NT2/D1 (cell line): ENCODE data around the gene CXCR6.

Experiments used
- DNase-seq: peaks from one replicate; pipeline ENCODE4 v3.0.0-alpha.2; 2011; ENCODE audit warnings: low read depth, low spot score
- H3K27me3 ChIP-seq: 2 replicates; pipeline ENCODE4 v1.6.0; 2011; ENCODE audit warnings: mild to moderate bottlenecking; ENCODE audit not compliant: insufficient read length, insufficient read depth
- H3K36me3 ChIP-seq: 2 replicates; pipeline ENCODE4 v1.6.1; 2011; ENCODE audit warnings: mild to moderate bottlenecking, low read length, mixed read lengths; ENCODE audit not compliant: insufficient read depth, insufficient read length
- H3K4me1 ChIP-seq: 2 replicates; pipeline ENCODE4 v1.5.1; 2011; ENCODE audit not compliant: insufficient read depth, insufficient read length
- H3K4me3 ChIP-seq: 2 replicates; pipeline ENCODE4 v1.5.1; 2011; ENCODE audit warnings: low read depth; ENCODE audit not compliant: insufficient read length
- H3K9ac ChIP-seq: 2 replicates; pipeline ENCODE4 v1.6.0; 2011; ENCODE audit warnings: low read depth; ENCODE audit not compliant: insufficient read length
- H3K9me3 ChIP-seq: 2 replicates; pipeline ENCODE4 v1.5.1; 2011; ENCODE audit warnings: mild to moderate bottlenecking, low read length; ENCODE audit not compliant: insufficient read depth
- SUZ12 ChIP-seq: IDR thresholded peaks from 2 replicates; pipeline ENCODE4 v1.6.1; 2011; ENCODE audit not compliant: insufficient read length, insufficient read depth; ENCODE audit errors: extremely low read depth
- YY1 ChIP-seq: IDR thresholded peaks from 2 replicates; pipeline ENCODE4 v1.6.1; 2011; ENCODE audit not compliant: insufficient read length, insufficient read depth
- ZNF274 ChIP-seq: IDR thresholded peaks from 2 replicates; pipeline ENCODE4 v1.6.1; 2011; ENCODE audit warnings: mild to moderate bottlenecking, low read depth, low read length

Gene CXCR6

DNA sequence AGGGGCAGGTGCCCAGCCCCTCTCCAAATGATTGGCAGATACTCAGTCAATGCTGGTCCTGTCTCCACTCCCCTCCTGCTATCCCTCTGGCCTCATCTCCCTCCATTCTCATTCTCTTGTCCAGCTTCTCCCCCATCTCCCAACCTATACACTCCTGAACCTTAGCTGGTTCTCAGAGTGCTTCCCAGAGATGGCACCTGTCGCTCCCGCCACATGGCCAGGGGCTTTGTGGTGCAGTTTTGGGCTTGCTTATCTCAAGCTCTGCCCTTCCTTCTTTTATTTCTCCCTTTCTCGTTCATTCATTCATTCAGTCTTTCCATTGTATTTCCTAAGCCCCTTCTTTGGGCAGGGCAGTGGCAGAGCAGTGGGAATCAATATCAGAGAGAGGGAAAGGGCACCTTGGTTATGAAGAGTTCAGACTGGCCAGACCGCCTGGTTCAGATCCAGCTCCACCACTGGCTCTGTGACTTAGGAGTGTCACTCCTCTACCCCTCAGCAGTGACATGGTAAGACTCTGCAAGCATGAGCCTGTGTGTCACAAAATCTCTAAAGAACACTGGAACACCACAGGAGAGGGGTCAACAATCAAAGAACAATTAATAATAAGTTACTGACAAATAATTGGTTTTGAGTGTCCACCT lies 20.2 kb upstream of the CXCR6 start:
- peaks cover 38% of the 10 kb centered on the region for H3K36me3 ChIP-seq
- no peaks in the 10 kb centered on the region for H3K27me3 ChIP-seq
- TF ChIP-seq YY1 = no peak
- H3K4me3 ChIP-seq = no peak overlapping the region
- DNase-seq = no peak
- no peak overlapping the region for H3K9ac ChIP-seq
- H3K9me3 ChIP-seq = no peaks in the 10 kb centered on the region
- H3K4me1 ChIP-seq = no peaks in the 10 kb centered on the region

DNA sequence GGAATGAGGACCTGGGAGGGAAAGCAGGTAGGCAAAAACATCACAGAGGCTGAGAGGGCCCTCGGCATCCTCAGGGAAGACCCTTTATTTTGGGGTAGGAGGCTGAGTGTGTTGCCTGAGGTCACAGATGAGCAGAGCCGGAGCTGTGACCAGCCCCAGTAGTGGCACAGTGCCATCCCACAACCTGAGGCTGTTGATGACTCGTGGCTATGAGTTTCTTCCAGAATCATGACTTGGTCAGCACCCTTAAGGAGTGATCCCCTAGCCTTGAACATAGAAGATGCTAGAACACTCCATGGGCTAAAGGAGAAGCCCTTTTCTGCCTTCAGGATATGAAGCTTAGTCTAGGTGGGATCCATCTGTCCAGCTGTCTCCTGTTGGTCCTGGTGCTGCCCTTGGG lies 19.5 kb upstream of the CXCR6 start:
- DNase-seq = no peak
- Histone ChIP-seq H3K9ac (no peak overlapping the region), H3K36me3 (peaks cover 45% of the 10 kb centered on the region), H3K9me3 (no peaks in the 10 kb centered on the region), H3K27me3 (no peaks in the 10 kb centered on the region), H3K4me3 (no peak overlapping the region), H3K4me1 (no peaks in the 10 kb centered on the region)
- TF ChIP-seq YY1 = no peak
- TF ChIP-seq SUZ12 = no peak
- TF ChIP-seq ZNF274 = no peak

DNA sequence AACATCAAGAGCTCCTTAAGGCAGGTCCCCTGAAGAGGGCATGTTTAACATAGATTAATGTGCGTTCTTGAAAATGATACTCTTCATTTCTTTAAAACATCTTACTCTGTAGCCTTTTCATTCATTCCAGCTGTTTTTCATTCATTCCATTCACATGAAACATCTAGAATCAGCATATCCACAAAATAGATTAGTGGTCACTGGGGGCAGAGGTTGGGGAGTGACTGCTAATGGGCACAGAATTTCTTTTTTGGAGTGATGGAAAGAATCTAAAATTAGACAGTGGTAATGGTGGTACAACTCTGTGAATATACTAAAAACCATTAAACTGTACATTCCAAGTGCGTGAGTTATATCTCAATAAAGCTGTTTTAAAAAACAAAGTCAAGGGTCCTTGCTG lies 15.4 kb upstream of the CXCR6 start:
- no peak for TF ChIP-seq YY1
- TF ChIP-seq SUZ12 = no peak
- TF ChIP-seq ZNF274 = no peak
- Histone ChIP-seq H3K36me3 (peaks cover 59% of the 10 kb centered on the region), H3K4me3 (no peak overlapping the region), H3K27me3 (no peaks in the 10 kb centered on the region), H3K9me3 (no peaks in the 10 kb centered on the region), H3K9ac (no peak overlapping the region), H3K4me1 (no peaks in the 10 kb centered on the region)
- no peak for DNase-seq

- H3K4me3 ChIP-seq = no peak overlapping the region
- TF ChIP-seq YY1 = no peak
- no peak for TF ChIP-seq SUZ12
- TF ChIP-seq ZNF274 = no peak
- no peaks in the 10 kb centered on the region for H3K4me1 ChIP-seq
- H3K27me3 ChIP-seq = no peaks in the 10 kb centered on the region
- peaks cover 47% of the 10 kb centered on the region for H3K36me3 ChIP-seq
- no peak for DNase-seq
- no peak overlapping the region for H3K9ac ChIP-seq
- H3K9me3 ChIP-seq = no peaks in the 10 kb centered on the region
These were observed 14.1 kb upstream of the CXCR6 start for GRCh38 chr3:45929042-45929679.

DNA sequence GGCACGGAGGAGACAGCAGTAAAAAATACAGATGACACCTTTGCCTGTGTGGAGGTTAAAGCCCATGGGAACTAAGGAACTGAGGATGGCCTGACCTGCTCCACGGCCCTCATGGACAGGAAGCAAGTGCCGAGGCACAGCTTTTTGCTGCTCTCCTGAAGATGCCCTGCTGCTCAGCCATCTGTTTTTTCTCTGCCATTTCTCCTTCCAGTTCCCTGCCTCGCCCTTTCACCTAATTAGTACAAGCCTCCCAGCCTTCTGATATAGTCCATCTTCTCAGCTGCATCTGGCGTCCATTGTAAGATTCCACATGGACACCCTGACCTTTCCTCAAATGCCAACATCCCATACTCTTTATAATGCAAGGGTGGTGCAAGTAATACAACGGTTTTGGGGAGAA lies 11.8 kb upstream of the CXCR6 start:
- Histone ChIP-seq H3K4me1 (no peaks in the 10 kb centered on the region), H3K9me3 (no peaks in the 10 kb centered on the region), H3K27me3 (no peaks in the 10 kb centered on the region), H3K4me3 (no peak overlapping the region), H3K9ac (no peak overlapping the region), H3K36me3 (peaks cover 62% of the 10 kb centered on the region)
- no peak for DNase-seq
- TF ChIP-seq SUZ12 (no peak), YY1 (no peak), ZNF274 (no peak)

- Histone ChIP-seq H3K4me1 (no peaks in the 10 kb centered on the region), H3K9me3 (no peaks in the 10 kb centered on the region), H3K27me3 (no peaks in the 10 kb centered on the region), H3K9ac (no peak overlapping the region), H3K4me3 (no peak overlapping the region), H3K36me3 (peaks cover 64% of the 10 kb centered on the region)
- no peak for DNase-seq
- TF ChIP-seq SUZ12 (no peak), ZNF274 (no peak), YY1 (no peak)
These were observed 11.2 kb upstream of the CXCR6 start for GRCh38 chr3:45932112-45932511.

GRCh38 chr3:45933591-45933990 lies 9.7 kb upstream of the CXCR6 start:
- TF ChIP-seq ZNF274 = no peak
- no peak for TF ChIP-seq SUZ12
- no peak for TF ChIP-seq YY1
- no peaks in the 10 kb centered on the region for H3K27me3 ChIP-seq
- no peaks in the 10 kb centered on the region for H3K9me3 ChIP-seq
- DNase-seq = no peak
- H3K36me3 ChIP-seq = peaks cover 56% of the 10 kb centered on the region
- peaks cover 2% of the 10 kb centered on the region for H3K4me1 ChIP-seq
- no peak overlapping the region for H3K9ac ChIP-seq
- no peak overlapping the region for H3K4me3 ChIP-seq

DNA sequence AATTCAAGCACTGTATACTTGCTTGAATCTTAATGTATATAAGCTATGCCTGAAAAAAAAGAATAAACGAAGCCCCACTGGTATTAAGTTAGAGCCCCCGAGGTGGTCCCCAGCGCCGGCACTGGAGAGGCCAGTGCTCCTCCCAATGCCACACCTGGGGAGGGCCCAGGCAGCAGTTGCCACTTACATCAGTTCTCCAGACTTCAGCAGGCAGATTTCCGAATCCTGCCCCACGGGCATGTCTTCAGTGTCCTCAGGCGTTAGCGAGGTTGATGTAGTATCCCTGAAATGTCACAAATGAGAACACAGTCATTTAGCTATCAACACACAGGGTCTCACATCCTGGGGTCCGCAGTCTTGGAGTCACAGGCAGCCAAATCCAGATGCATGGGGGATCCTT lies 7.0 kb upstream of the CXCR6 start:
- DNase-seq = no peak
- H3K9ac ChIP-seq = no peak overlapping the region
- H3K4me3 ChIP-seq = no peak overlapping the region
- no peaks in the 10 kb centered on the region for H3K9me3 ChIP-seq
- TF ChIP-seq SUZ12 (no peak), ZNF274 (no peak), YY1 (no peak)
- peaks cover 32% of the 10 kb centered on the region for H3K36me3 ChIP-seq
- peaks cover 5% of the 10 kb centered on the region for H3K4me1 ChIP-seq
- H3K27me3 ChIP-seq = no peaks in the 10 kb centered on the region
